HG02973 (cell line): ENCODE measurements around the gene ATP13A2.
A peak's percentile ranks its signal among the peaks of the same experiment; 100 is the strongest.

Experiments
- ATAC-seq: cut with Tn5 transposase; IDR thresholded peaks from one replicate; pipeline ENCODE4 v1.9.1; 2021; ENCODE audit warnings: moderate library complexity; ENCODE audit not compliant: unreplicated experiment

The ATP13A2 gene

GRCh38 chr1:17011439-17012307, at the start of gene ATP13A2:
Gene ATP13A2, minus strand, starts transcription at chr1:17011928. Its CDS starts 190 bp downstream, at chr1:17011738.
- ATAC-seq: peak; percentile 83

GRCh38 chr1:17061486-17061885, 49.8 kb upstream of the ATP13A2 start:
- no peak for ATAC-seq

GRCh38 chr1:17060306-17060749, 48.6 kb upstream of the ATP13A2 start:
- ATAC-seq: no peak

- no peak for ATAC-seq
These were observed 47.9 kb upstream of the ATP13A2 start for GRCh38 chr1:17059391-17060305.

GRCh38 chr1:17056551-17056950, 44.8 kb upstream of the ATP13A2 start:
- no peak for ATAC-seq

- no peak for ATAC-seq
These were observed 44.1 kb upstream of the ATP13A2 start for GRCh38 chr1:17055801-17056200.

GRCh38 chr1:17053685-17054410, 42.1 kb upstream of the ATP13A2 start, which contains the start of gene SDHB:
Gene SDHB, minus strand, starts transcription at chr1:17054032. Its CDS starts 13 bp downstream, at chr1:17054019.
- peak; percentile 94 for ATAC-seq

GRCh38 chr1:17053086-17053684, 41.5 kb upstream of the ATP13A2 start:
- no peak for ATAC-seq

- no peak for ATAC-seq
These were observed 40.9 kb upstream of the ATP13A2 start for GRCh38 chr1:17052641-17053040.

- ATAC-seq: no peak
These were observed 40.3 kb upstream of the ATP13A2 start for GRCh38 chr1:17052038-17052437.

- no peak for ATAC-seq
These were observed 36.2 kb upstream of the ATP13A2 start for GRCh38 chr1:17047924-17048323.

- no peak for ATAC-seq
These were observed 34.6 kb upstream of the ATP13A2 start for GRCh38 chr1:17046334-17046657.

GRCh38 chr1:17045634-17046333, 34.1 kb upstream of the ATP13A2 start:
- no peak for ATAC-seq

GRCh38 chr1:17045150-17045549, 33.4 kb upstream of the ATP13A2 start:
- no peak for ATAC-seq

- no peak for ATAC-seq
These were observed 31.9 kb upstream of the ATP13A2 start for GRCh38 chr1:17043676-17044075.

- no peak for ATAC-seq
These were observed 28.4 kb upstream of the ATP13A2 start for GRCh38 chr1:17040135-17040534.

GRCh38 chr1:17039522-17039921, 27.8 kb upstream of the ATP13A2 start:
- no peak for ATAC-seq

GRCh38 chr1:17033481-17033880, 21.8 kb upstream of the ATP13A2 start:
- no peak for ATAC-seq

GRCh38 chr1:17032741-17033140, 21.0 kb upstream of the ATP13A2 start:
- ATAC-seq: no peak

GRCh38 chr1:17031436-17031835, 19.7 kb upstream of the ATP13A2 start:
- ATAC-seq: no peak
